GM10266 (cell line): ENCODE results near the gene IL22RA2.

Source experiments
- DNase-seq: peaks from one replicate; pipeline ENCODE4 v3.0.0; 2012; ENCODE audit errors: extremely low spot score
- CTCF ChIP-seq: IDR thresholded peaks from 2 replicates; pipeline ENCODE4 v1.5.1; 2012; ENCODE audit warnings: mild to moderate bottlenecking, low read depth; ENCODE audit not compliant: control insufficient read depth, insufficient read depth; ENCODE audit errors: missing control alignments

IL22RA2 gene

DNA sequence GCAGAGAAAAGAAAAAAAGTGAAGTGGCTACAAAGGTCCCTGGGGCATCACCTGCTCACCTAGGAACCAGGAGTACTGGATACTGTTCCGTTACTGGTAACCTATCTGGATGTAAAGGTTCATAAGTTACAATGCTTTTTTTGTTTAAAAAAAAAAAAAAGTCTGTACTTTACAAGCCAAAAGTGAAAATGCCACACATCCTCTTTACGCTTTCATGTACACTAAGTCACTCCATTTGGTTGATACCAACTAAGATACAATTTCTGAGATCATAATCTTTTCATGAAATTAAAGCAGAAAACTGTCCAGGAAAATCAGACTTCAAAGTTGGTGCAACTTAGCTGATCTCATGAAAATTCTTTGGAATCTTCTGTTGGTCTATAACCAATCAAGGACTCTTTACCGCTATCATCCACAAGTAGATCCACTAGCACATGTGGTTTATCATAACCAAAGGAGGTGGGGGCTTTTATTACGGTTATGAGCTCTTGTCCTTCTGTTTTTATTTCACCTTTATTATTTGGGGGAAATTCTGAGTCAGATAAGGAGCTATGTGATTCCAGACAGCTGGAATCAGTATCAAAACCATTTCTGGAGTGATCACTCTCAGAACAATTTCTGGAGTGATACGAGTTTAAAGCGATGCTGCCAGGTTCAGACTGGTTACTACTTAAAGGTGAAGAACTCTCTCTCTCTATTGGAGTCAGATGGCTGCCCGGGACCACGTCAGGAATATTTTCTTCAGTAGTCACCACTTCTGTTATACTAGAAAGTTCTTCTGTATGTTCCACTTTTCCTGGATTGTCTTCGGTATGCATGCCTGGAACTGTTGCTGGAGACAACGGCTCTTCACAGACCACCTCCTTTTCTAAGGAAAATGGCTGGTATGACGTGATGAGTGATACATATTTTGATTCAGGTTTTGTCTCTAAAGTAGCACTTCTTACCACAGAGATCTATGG lies 24.5 kb upstream of the IL22RA2 start:
- no peak for DNase-seq
- no peak for TF ChIP-seq CTCF

- no peak for TF ChIP-seq CTCF
- DNase-seq: no peak
These were observed 20.0 kb upstream of the IL22RA2 start for GRCh38 chr6:137193256-137194070.

DNA sequence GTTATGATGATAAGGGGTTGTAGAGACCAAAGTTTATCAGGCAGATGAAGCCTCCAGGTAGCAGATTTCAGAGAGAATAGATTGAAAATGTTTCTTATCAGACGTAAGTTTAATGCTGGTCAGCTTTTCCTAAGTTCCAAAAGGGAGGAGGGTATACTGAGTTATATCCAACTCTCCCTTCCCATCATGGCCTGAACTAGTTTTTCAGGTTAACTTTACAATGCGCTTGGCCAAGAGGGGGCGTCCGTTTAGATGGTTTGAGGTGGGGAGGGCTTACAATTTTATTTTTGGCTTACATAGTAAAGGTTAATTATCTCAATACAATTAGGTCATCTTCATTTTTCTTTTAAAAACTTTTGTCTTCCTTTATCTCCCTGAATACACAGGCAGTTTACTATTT lies 19.4 kb upstream of the IL22RA2 start:
- no peak for DNase-seq
- TF ChIP-seq CTCF: no peak

DNA sequence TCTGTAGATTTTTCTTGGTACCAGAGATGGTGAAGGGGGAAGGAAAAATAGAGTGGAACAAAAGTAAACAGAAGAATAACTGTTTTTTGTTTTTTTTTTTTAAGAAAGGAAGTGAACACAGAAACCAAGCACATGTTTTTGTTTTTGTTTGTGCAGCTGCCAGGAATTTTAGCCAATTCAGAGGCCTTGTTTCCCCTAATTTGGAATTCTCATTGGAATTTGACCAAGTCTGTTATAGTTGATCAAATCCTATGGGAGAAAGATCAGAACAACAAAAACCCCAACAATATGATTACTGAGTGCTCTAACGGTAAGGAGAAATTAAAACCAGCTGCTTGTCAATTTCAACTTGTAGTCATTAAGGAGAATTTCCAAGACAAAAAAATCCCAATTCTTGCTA lies 18.2 kb upstream of the IL22RA2 start:
- DNase-seq: no peak
- TF ChIP-seq CTCF: no peak

DNA sequence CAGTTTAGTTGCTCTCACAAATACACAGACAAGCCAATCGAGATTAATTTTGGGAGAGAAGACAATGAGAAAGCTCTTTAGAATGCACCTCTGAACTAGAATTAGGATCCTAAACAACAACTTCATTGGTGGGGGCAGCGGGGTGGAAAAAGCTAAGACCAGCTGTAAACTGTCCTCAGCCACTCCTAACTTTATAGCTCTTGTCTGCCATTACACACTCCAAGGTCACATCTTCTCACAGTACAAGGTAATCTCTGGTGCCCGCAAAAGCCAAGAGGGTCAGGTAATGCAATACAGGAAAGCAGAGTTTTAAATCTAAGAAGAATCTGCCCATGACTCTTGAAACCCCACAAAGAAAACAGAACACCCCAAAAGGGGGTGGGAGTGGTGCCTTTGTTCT lies 17.8 kb upstream of the IL22RA2 start:
- DNase-seq: no peak
- no peak for TF ChIP-seq CTCF

- no peak for TF ChIP-seq CTCF
- no peak for DNase-seq
These were observed 17.2 kb upstream of the IL22RA2 start for GRCh38 chr6:137190583-137191094.
